ENCODE measurements around the gene MYO9B. TPM values are rescaled to one million over a fixed set of nuclear protein-coding genes. Genes with fewer than 3 reads are reported as not detected.
A peak's percentile ranks its signal among the peaks of the same experiment; 100 is the strongest.

Gene MYO9B
- total and polyA plus RNA-seq, 7 donors: 24.6 to 95.0 (median 48.2) TPM

GRCh38 chr19:17031741-17032140, 43.8 kb upstream of the MYO9B start:
- H3K27me3 ChIP-seq: peaks cover 10 to 44% (median 22%) of the 10 kb centered on the region in 3 donors

GRCh38 chr19:17035842-17036424, 39.6 kb upstream of the MYO9B start:
- peak; percentile 75 for DNase-seq
- Histone ChIP-seq H3K27ac (no peak overlapping the region), H3K27me3 (peaks cover 0 to 33% (median 0%) of the 10 kb centered on the region in 3 donors), H3K4me3 (no peak overlapping the region), H3K9me3 (no peaks in the 10 kb centered on the region), H3K36me3 (no peaks in the 10 kb centered on the region), H3K4me1 (no peaks in the 10 kb centered on the region)
- intact Hi-C loops (cut with DNase I): no loop called here
- TF ChIP-seq POLR2A (IDR thresholded peaks at IDR 0.05): no peak
- no peak for TF ChIP-seq POLR2AphosphoS5 (IDR thresholded peaks at IDR 0.05)
- TF ChIP-seq EP300 (IDR thresholded peaks at IDR 0.05): no peak
- no peak for TF ChIP-seq CTCF (IDR thresholded peaks at IDR 0.05)
- WGBS, 2 donors: 80 to 86% methylated on average over 15 of the region's 15 CpGs

More at GRCh38 chr19:17031741-17032140, 43.8 kb upstream of the MYO9B start:
- Histone ChIP-seq H3K27ac (no peak overlapping the region), H3K4me1 (no peaks in the 10 kb centered on the region), H3K4me3 (no peak overlapping the region), H3K9me3 (no peaks in the 10 kb centered on the region), H3K36me3 (no peaks in the 10 kb centered on the region)
- DNase-seq: no peak
- 84 to 88% methylated on average over 6 of the region's 6 CpGs for WGBS, 2 donors
- TF ChIP-seq CTCF (IDR thresholded peaks at IDR 0.05) (no peak), POLR2A (IDR thresholded peaks at IDR 0.05) (no peak), EP300 (IDR thresholded peaks at IDR 0.05) (no peak), POLR2AphosphoS5 (IDR thresholded peaks at IDR 0.05) (no peak)
- intact Hi-C loops (cut with DNase I): no loop called here

- Histone ChIP-seq H3K9me3 (no peaks in the 10 kb centered on the region), H3K36me3 (no peaks in the 10 kb centered on the region), H3K27ac (no peak overlapping the region), H3K4me1 (no peaks in the 10 kb centered on the region), H3K4me3 (no peak overlapping the region), H3K27me3 (peaks cover 0 to 37% (median 0%) of the 10 kb centered on the region in 3 donors)
- intact Hi-C loops (cut with DNase I): no loop called here
- TF ChIP-seq CTCF (IDR thresholded peaks at IDR 0.05) (no peak), EP300 (IDR thresholded peaks at IDR 0.05) (no peak), POLR2AphosphoS5 (IDR thresholded peaks at IDR 0.05) (no peak)
- DNase-seq: no peak
- 89 to 98% methylated on average over 4 of the region's 4 CpGs for WGBS, 2 donors
Measured at GRCh38 chr19:17036640-17037039, 38.9 kb upstream of the MYO9B start.

GRCh38 chr19:17037184-17037583, 38.4 kb upstream of the MYO9B start:
- TF ChIP-seq EP300 (IDR thresholded peaks at IDR 0.05) (no peak), POLR2A (IDR thresholded peaks at IDR 0.05) (no peak), CTCF (IDR thresholded peaks at IDR 0.05) (no peak), POLR2AphosphoS5 (IDR thresholded peaks at IDR 0.05) (no peak)
- H3K9me3 ChIP-seq: no peaks in the 10 kb centered on the region
- no peak overlapping the region for H3K4me3 ChIP-seq
- WGBS, 2 donors: 87 to 89% methylated on average over 6 of the region's 6 CpGs
- no peak overlapping the region for H3K27ac ChIP-seq
- H3K27me3 ChIP-seq: peaks cover 0 to 42% (median 0%) of the 10 kb centered on the region in 3 donors
- H3K36me3 ChIP-seq: no peaks in the 10 kb centered on the region
- intact Hi-C loops (cut with DNase I): no loop called here
- no peak for DNase-seq
- no peaks in the 10 kb centered on the region for H3K4me1 ChIP-seq

All from sigmoid colon (tissue), 7 donors.